GM20431 (cell line): Measurements from ENCODE around the gene PID1.

Experiments used
- in situ Hi-C: fragments of 300-500 bp; cut with MseI, MboI; formaldehyde crosslinking; loops from one replicate; pipeline ENCODE4 v1.15.0; 2020; ENCODE audit warnings: low sequenced_read_pairs; ENCODE audit not compliant: unreplicated experiment

PID1 gene

GRCh38 chr2:229175497-229175863 lies 95.6 kb downstream of the PID1 start:
- in situ Hi-C loops: no loop called here

DNA sequence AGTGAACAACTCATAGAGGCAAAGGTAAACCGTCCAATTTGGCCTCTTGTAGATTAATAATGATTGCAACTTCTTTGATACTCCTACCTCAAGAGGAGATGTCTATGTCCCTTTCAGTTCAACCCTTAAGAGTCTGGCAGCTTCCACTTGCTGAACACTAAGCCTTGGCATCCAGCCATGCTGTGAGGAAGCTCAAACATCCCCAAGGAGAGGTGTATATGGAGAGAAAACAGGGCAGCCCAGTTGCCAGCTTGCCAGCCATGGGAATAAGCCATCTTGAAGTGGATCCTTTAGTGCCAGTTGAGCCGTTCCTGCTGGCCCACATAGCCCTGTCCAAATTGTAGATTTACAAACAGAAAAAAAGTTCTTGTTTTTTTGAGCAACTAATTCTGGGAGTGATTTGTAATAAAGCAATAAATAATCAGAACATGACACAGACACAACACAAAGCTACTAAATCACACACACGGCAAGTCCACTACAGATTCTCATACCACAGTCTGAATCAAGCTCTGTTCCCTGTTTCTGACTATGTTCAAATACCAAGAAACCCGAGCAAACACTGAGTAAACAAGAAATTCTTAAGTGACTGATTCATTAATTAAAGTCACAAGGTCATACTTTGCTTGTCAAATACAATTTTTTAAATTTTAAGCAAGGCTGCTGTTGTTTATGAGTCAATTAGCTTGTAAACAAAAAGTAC lies 96.1 kb downstream of the PID1 start:
- in situ Hi-C loops: no loop called here

GRCh38 chr2:229173825-229174359 lies 97.2 kb downstream of the PID1 start:
- in situ Hi-C loops: no loop called here

DNA sequence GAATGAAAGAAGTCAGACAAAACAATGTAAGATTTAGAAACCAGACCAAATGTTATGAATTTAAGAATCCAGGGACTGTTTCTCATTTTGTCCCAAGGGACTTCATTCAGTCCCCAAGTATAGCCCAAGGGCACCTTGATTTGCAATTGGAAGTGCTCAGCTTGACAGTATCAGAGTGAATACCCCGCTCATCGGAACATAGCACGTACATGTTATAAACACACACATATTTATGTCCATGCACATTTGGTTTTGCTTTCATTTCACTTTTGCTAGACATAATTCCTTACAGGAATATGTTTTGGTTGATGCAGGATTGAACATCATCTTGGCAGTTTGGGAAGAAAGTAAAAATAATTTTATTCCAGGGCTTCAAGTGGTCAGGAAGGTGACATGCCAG lies 100.2 kb downstream of the PID1 start:
- in situ Hi-C loops: no loop called here

DNA sequence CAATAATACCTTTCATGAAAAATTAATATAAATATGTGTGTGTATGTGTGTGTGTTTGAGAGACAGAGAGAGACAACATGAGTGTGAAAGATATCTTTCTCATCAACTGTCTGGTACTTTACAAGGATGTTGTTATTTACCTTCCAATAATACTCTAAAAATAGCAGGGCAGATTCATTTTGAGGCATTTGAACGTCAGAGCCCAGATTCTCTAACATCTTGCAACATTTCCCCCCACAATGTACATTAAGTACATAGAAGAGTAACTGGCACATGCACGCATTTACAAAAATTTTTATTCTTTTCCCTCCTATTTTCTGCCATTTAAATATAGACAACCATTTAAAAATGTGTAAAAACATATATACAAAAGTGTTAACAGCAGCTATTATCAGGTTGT lies 100.9 kb downstream of the PID1 start:
- in situ Hi-C loops: no loop called here

GRCh38 chr2:229169751-229170150 lies 101.3 kb downstream of the PID1 start:
- in situ Hi-C loops: no loop called here

DNA sequence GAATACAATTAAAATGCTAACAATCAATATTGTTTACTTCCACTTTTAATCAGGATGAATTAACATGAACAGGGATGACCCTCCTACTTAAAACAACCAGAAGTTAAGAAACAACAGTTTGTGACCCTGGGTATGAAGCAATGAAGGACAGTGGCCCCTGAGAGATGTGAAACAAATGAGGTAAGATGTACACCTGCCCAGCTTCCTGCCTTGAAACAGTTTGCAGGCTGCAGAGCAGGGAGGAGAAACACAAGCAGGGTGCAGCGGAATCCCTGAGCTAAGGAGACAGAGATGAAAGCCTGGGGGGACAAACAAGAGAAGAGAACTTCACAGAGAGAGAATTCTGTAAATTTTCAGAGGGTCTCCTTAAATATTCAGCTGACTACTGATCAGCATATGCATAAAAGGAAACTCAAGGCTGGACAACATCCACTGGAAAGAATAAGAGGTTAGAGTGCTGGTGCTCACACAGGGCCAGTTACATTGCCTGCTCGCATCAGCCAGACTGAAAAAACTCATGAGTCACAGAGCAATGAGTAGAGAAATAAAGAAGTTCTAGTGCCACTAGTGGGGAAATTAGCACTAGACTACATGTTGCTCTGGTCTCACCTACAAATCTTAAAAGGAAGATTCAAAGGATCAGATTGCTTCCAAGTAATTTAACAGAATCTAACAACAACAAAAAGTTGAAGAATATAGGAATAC lies 106.4 kb downstream of the PID1 start:
- in situ Hi-C loops: no loop called here

DNA sequence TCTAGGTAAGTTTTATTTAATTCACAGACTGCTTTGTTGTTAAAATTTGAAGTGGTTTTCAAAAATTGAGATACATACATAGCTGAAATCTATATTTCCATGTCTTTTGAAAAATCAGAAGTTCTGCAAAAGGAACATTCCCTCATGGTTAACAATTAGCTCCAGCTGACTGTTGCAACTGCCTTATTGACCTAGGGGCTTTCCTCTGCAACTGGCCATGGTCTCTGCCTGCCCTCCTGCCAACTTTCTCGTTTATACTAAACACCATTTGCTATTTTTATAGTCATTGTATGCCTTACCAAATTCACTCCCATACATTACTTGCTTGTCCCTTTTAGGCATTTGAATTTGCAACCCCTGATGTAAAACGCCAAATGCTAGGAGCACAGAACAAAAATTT lies 107.2 kb downstream of the PID1 start:
- in situ Hi-C loops: no loop called here

DNA sequence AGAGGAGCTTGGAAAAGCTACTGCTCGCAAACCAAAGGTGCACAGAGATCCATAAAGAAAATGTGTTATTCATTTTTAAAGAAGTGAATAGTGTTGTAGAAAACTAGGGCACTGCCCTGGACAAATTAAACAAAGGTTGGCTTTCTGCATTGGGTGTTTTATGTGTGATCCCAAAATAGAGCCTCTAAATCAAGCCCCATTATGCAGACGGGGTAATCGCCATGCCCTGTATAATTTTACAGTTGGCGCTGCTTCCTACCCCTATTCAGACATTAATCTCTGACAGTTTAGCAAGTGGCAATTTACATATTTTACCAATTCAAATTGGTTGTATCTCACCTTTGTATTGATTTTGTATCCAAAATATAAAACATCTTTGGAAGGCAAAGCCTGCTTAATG lies 109.1 kb downstream of the PID1 start:
- in situ Hi-C loops: no loop called here

DNA sequence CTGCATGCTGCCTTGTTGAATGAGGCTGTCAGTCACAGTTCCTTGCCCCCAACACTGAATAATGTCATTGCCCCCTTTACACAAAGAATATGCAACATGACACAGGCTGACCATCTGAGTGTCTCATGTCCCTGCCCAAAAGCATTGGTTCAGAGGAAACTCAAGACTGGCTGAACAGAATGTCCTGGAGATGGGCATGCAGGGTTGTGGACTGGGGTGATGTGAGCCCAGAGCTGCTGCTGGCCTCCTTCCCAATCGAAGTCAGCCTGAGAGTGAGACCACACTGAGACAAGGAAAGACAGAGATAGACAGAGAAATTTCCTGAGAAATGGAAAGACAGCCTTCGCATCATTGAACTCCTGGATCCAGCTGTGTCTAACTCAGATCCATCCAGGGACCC lies 110.1 kb downstream of the PID1 start:
- in situ Hi-C loops: no loop called here

GRCh38 chr2:229160180-229160579 lies 110.9 kb downstream of the PID1 start:
- in situ Hi-C loops: no loop called here

- in situ Hi-C loops: no loop called here
These were observed 111.7 kb downstream of the PID1 start for GRCh38 chr2:229159405-229159804.

DNA sequence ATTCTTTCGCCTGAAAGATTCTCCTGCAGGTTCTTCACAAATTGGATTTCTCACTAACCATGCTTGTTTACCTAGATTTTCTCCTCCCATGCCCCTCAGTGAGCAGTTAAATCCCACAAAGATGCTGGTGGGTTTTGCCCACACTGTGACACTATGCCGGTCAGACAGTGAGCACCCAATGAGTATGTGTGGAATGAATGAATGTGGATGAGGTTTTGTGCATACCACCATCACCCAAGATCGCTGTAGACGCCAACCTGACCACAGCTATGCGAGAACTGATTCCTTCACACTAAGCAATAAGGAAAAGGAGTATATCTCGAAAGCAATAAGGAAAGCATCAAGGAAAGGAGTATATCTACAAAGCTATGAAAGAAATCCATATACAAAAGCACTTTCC lies 116.7 kb downstream of the PID1 start:
- in situ Hi-C loops: no loop called here

GRCh38 chr2:229153951-229154350 lies 117.1 kb downstream of the PID1 start:
- in situ Hi-C loops: no loop called here

DNA sequence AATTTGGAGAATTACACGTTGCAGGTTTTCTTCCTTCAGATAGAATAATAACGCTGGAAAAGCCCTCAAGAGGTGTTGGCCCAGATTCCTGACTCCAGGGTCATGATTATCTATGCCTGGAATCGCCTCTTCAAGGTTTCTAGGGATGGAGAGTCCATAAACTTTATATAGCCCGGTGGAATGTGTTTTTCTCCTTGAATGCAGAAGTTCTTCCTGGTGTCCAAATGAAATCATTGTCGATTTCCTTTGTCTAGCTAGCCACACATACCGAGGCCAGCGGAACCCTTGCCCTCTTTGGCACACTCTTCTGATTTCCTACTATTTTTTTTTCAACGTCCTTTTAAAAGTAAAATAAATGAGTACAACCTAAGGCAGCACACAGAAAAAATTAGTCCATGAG lies 117.8 kb downstream of the PID1 start:
- in situ Hi-C loops: no loop called here

DNA sequence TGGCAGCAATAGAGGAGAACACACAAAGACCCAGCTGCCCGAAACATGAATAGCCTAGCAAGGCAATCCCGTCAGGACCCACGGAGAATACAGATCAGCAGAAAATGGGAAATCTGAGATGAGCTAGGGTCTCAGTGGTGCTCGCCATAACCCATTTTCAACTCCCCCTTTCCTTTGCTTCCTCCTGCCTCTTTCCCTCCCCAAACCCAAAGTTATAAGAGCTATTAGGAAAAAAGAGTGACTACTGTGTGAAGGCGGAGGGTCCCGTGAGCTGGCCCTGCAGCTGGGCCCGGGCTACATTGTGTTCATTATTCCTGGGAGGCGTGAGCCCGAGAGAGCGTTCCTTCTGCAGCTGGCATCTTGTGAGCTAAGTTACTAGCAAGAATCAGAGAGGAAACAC lies 118.4 kb downstream of the PID1 start:
- in situ Hi-C loops: no loop called here

- in situ Hi-C loops: no loop called here
These were observed 120.8 kb downstream of the PID1 start for GRCh38 chr2:229150317-229150716.

DNA sequence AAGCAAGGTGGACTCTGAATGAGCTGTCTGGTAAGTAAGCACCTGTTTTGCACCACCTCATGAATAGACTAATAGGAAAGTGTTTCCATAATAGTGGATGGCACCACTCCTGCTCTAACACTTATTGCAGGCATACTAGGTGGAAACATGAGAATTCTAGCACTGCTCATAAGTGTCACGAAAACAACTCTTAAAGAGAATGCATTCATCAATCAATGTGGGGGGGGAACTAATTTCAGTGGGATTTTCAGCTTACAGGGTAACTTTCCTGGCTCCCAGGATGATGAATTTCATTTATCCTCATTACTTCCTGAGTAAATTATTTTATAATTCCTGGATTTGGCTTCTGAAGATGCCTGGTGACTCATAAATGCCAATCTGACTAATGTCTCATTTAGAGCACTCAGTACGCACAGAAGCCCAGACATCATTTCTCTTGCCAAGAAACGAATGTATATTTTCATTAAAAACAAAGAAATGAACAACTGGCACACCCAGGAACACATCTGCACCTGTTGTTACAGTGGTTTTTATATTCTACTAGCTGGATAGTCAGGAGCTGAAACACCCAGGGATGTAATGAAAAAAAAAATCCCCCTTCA lies 129.6 kb downstream of the PID1 start:
- in situ Hi-C loops: no loop called here

- in situ Hi-C loops: no loop called here
These were observed 133.4 kb downstream of the PID1 start for GRCh38 chr2:229137639-229138038.

- in situ Hi-C loops: no loop called here
These were observed 134.0 kb downstream of the PID1 start for GRCh38 chr2:229137066-229137465.

GRCh38 chr2:229133155-229133772 lies 137.8 kb downstream of the PID1 start:
- in situ Hi-C loops: no loop called here
